NCI-H82 treated with DMSO at 0.1 percent for 48 hours (cell line): ENCODE measurements around the gene RERE.

Source experiments
- DNase-seq: peaks from one replicate; lab custom pipeline; 2025; ENCODE audit not compliant: unreplicated experiment; lab: John Stamatoyannopoulos, UW

The RERE gene

DNA sequence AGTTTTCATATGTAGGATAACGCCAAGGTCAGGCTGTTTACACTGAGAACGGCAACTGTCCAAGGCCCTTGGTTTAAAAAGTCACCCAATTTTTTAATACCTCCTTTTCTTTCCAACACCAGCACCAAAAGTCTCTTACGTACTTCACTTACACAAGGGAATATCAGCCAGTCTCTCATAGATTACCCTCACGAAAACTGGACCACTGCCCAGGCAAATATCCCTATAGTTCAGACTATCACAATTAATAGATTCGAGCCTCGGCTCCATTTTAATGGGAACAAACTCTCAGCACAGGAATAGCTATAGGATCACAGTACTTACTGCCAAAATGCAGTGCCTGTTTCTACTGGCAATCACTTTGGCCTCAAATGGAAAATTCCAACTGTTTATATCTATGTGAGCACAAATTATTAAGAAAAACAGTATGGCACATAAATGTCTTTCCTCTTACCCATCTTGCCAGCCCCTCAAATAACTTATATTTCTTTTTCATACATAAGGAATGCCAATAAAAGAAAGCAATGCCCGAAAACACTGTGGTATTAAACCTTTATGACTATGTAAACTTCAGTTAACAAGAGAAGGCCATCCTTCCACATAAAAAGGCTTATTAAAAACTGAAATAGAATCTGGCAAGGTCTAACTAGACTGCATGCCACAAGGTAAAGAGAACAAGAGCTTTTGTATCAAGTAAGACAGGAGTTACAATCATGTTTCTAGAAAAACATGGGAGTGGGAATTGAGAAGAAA lies 401.7 kb downstream of the RERE start:
- no peak for DNase-seq

DNA sequence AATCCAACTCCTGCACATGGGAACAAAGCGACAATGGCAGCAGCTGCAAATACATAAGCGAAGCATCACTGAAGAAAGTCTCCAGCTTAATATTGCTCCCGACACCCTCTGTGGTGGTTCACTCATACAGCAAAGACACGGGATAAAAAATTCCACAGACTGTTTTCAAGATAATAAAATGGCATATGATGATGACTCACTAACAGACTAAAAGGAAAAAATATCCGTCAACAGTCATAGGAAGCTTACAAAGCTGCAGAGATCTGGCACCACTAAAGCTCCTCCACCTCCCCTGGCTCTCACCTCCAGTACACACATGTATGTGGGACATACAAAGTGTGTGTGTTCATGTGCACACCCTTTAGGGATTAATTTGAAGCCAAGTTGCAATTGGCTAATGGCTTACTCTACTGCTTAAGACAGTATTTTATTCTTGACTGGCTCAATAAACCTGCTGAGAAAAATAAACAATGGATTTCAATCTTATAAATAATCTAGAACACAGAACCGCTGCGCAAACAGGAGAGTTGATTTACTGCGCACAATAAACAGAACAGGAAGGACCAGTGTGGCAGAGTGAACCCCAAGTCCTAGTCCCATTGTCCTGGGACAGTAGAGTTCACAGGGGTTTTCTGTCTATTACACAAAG lies 405.1 kb downstream of the RERE start:
- no peak for DNase-seq

DNA sequence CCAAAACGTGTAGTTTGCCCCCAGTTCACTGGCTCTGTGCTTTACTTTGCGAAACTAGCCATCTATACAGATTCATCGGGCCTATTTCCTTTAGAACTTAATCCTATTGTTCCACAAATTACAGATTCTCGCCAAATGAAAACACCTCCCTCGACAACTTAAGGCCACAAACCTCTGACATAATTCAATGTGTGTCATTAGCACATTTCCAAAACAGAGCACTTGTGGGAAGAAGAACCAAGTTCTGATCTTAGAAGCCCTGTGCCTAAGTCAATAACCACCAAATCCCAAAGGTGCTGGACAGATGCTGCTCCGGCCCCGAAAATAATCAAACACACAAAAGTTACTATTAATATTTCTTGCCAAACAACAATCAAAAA lies 405.6 kb downstream of the RERE start:
- no peak for DNase-seq

DNA sequence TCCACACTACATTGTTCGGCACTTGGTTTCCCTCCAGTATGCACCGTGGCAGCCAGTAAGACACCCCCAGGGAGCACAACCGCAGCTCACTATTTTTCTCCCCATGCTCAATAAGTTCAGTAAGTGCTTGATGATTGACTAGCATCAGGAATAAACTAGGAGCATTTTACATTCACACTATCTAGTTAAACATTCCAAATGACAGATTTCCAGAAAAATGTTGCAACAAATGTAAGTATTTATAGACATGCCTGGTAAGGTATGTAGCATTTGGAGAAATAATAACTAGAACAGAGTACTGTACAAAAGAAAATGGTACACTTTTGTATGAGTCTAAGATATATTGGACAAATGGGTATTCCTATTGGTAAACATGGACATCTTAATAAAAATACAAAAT lies 406.6 kb downstream of the RERE start:
- DNase-seq = no peak

DNA sequence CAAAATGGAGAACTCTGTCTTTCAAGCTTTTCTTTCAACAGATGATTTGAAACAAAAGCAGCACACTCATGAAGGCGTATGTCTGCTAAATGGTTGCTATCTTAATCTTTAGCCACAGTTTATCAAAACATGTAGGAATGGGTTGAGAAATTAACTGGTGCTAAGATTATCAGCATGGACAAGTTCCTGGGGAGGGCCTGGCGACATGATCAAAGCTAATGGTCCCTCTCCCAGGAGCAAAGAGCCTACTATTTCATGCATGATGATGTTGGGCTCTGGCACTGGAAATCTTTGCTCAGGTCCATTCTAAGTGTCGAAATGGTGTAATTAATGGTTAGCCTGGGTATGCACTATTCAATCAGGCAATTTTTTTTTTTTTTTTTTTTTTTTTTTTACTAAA lies 407.8 kb downstream of the RERE start:
- DNase-seq = no peak

DNA sequence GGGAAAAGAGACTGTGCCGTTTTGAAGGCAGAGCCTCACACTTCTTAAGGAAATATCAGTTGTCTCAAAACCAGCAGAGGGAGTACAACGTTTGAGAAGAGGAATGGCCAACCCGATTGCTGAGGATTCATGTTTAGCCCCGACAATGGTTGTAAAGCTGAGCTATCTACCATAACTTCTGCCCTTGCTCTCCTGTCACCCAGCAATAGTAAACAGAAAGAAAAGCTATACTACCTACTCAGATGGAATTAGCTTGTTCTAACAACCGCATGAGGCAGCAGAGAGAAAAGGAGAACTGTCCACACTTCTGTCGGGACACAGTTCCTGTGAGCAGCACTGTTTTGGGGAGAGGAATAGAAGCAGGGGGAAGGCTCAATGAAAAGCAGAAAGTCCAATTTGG lies 408.3 kb downstream of the RERE start:
- DNase-seq = no peak

DNA sequence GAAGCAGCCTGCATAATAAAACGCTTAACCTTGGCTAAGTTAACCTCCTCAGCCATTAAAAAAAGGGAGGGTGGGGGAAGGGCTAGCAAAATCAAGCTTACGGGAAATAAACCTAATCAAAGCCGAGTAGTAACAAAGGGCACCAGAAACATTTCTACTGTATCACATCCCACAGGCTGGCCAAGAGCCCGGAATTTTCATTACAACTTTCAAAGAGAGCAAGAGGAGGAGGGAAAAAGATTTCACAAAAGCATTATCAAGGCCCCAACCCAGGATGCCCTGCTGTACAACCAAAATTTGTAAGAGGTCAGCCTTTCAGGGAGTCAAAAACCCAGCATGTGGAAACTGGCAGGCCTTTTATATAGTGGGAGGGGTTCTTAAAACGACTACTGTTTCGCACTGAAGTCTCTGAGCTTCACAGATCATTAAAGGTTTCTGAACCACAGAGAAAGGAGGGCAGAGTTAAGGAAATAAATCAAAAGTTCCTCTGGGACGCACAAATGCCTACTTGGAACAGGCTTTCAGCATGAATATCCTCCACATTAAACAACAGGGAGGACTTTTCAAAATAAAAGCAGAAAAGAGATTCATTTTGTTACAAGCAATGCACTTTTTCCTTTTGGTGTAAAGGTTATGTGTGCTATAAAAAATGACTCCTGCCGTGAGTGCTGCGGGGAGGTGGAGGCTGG lies 409.1 kb downstream of the RERE start:
- no peak for DNase-seq

DNA sequence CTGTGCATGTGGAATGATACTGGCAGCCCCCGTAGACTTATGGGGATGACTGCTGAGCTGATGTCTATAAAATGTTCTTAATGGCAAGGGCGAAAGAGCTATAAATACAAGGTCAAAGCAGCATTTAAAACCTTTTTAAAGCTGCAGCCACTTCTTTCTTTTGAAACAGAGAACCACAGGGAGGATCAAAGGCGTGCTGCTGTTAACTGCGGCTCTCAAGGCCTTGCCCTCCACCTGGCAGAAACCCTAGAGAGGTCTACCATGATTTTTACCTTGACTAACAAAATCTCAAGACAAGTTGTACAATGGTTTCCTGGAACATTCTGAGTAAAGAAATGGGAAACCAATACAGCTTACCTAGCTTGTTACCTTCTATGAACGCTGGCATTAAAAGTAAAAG lies 409.8 kb downstream of the RERE start:
- DNase-seq = no peak

DNA sequence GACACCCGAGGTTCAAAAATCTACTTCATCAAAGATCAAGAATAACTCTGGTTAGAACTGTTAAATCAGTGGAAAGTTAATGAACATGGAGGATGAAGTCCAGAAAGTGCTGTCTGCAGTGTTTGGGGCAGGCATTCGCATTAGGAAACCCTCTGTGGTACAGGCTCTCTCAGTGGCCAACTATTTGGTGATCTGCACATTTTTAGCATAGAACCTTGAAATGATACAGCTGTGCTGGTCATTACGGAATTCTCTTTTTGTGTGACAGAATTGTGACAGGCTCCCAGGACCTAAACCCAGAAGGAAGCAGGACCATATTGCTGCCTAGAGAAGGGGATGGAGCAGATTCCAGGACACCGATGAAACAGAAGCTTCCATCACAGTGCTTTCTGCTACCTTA lies 410.5 kb downstream of the RERE start:
- no peak for DNase-seq

DNA sequence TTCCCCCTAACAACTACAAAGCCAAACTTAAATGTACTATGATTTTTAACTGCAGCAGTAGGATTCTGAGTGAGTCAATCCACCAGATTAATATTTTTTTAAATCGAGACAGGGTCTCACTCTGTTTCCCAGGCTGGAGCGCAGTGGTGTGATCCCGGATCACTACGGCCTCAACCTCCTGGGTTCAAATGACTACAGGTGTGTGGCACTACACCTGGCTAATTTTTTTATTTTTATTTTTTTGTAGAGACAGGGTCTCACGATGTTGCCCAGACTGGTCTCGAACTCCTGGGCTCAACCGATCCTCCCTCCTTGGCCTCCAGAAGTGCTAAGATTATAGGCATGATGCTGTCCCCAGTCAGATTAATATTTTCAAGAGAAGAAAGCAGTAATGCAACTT lies 411.4 kb downstream of the RERE start:
- DNase-seq = no peak

DNA sequence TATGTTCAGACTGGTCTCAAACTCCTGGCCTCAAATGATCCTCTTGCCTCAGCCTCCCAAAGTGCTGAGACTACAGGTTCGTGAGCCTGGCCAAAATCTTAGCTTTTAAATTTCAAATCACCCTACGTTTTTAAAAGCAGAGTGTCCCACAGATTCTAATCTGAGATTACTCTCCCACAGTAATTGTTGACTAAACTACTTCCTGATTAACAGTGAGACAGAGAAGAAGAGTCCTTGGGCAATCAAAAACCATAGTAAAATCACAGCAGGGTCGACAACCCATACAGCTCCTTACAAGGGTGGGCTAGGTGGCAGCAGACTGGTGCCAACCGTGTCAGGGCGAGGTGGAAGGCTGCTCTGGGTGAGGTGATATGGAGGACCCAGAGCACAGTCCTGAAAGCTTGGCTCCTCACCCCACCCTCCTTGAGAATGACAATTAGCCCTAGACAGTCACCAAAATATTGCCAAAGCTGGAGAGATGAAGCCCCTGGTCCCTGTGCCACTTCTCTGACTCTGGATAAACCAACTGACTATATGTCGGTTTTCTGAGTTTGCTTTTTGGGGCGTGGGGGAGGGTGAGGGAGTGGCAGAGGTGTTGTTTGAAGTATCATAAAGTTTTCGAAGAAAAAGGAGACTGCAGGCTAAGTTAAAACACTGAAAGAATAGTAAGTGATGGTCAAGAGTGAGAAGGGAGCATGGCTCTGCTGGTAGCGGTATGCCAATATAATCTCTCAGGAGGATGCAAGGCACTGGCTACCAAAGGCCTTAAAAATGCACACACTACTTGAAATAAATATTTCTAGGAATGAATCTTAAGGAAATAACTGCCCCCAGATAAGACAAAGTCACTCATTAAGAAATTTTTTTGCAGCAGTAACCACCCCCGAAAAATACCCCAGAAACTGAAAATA lies 412.7 kb downstream of the RERE start:
- no peak for DNase-seq

DNA sequence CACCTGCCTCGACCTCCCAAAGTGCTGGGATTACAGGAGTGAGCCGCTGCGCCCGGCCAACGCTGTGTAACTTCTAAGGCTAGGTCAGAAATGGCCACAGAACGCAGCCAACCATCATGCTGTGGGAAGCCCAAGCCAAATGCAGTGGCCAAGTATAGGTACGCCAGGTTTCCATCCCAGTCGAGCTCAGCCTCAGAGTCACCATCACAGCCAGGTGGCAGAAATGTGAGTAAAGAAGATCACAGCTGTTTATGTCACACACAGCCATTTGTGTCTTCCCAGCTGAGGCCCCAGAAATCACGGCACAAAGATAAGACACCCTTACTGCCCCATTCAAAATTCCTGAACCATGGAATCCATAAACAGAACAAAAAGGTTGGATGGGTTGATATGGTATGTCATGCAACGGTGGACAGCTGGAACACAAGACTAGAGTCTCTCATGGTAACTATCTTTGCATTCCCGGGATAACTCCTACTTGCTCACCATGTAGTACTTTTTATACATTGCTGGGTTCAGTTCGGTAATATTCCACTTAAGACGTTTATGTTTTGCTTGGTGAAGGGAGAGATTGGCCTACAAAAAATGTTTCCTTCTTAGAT lies 415.2 kb downstream of the RERE start:
- DNase-seq = no peak

DNA sequence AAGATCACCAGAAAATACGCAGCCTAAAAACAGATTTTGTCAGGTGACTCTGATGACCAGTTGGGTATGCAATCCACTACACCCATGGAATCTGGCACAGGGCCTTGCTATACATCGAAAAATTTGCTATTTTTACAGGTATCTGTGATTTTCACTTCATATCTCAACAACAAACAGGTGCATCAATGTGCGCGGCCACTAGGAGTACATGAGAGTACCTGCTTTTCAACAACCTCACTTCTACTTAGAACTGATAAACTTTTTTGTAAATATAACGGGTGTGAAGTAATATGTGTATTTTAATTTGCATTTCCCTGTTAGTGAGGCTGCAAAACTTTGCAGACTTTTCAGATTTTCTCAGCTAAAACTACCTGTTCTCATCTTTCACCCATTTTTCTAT lies 418.8 kb downstream of the RERE start:
- no peak for DNase-seq

DNA sequence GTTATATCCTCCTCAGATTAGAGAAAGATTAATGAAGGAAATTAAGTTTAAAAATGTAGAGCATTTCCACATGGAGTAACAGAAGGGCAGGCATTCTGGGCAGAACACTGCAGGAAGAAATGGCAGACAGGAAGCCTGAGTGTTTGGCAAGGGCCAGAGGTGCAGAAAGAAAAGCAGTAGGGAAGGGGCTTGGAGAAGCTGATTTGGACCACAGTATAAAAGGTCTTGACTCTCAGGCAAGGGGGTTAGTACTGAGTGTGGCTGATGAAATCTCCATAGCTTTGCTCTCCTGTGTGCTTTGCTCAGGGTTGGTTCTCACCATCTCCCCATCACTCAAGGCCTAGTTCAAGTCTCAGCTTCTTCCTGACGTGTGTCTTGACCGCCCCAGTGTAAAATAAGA lies 419.4 kb downstream of the RERE start:
- no peak for DNase-seq

DNA sequence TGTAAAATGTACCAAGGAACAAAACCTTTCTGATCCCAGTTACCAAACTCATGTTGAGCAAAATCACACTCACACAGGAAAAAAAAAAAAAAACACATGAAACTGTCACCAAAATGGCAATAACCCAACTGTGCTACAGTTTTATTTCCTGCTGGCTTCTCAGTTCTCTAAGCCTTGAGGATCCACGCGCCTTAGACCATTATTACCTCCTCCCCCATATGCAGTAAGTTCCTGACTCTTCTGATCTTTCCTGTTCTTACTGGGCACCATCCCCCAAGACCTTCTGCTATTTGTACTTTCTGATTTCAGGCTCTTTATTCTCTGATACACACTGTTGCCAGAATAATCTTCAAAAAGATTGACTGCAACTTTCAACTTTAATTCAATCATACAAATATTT lies 419.9 kb downstream of the RERE start:
- DNase-seq = no peak

DNA sequence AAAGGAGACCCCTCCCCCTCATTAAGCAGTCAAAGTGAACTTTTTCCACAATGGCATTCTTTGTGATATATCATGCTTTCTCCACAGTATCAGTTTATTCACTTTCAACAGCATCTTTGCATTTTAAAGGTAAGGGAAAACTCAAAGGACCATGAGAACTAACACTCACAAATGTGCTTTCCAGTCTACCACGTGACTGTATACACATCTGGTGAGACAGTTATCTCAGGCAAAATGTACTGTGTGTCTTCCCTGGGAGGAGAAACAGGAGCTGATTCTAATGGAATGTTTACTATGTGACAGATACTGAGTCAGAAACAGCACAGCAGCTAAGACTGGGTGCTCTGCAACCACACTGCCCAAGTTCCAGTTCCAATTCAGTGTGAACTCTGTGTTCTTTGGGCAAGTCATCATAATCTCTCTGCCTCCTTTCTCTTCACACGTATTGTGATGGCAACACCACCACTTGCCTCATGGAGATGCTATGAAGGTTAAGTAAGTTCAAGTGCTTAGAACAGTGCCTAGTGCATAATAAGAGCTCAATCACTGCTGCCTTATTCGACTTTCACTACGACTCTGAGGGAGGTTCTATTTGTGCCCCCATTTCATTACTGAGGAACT lies 420.5 kb downstream of the RERE start:
- DNase-seq = no peak

DNA sequence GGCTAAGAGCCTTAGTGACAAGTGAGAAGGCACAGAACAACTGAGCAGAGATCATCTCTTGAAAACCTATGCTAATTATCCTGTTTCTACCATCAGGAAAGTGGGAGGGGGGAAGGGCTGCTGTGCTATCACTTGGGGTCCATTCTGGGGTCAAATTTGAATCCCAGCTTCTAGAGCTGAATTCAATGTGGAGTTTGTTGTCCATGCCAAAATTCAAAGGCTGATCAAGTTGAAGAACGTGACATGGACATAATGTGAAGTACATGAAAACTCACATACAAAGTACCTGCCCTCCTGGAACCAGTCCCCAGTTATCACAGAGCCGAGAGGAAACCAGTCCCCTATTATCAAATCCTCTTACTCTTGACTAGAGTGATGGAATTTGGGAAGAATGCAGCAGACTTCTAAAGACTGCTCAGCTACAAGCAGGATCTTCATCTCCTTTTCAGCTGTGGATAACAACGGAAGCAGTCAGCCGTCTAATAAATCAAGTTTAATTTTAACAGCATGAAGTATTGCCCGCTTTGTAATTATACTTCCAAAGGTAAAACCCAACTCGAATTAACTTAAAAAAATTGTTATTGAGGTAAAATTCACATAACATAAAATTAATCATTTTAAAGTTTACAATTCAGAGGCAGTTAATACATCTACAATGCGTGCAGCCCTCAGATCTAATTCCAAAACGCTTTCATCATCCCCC lies 421.2 kb downstream of the RERE start:
- DNase-seq = no peak

DNA sequence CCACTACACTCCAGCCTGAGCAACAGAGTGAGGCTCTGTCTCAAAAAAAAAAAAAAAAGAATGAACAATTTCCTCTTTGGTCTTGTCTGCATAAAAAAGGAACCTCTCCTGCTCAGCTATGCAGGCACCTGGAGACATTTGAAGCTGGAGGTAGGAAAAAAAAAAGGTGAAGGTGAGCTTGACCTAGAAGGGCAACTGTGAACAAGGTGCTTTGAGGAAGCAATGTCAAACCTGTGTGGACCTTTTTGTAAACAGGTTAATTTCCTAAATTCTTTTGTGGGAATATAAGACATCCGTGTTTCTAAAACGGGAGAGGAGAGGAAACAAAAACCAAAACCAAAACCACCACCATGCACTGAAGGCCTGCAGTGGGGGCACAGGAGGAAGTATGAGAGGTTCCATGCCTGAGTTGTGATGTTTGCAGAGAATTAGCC lies 422.0 kb downstream of the RERE start:
- DNase-seq = no peak

DNA sequence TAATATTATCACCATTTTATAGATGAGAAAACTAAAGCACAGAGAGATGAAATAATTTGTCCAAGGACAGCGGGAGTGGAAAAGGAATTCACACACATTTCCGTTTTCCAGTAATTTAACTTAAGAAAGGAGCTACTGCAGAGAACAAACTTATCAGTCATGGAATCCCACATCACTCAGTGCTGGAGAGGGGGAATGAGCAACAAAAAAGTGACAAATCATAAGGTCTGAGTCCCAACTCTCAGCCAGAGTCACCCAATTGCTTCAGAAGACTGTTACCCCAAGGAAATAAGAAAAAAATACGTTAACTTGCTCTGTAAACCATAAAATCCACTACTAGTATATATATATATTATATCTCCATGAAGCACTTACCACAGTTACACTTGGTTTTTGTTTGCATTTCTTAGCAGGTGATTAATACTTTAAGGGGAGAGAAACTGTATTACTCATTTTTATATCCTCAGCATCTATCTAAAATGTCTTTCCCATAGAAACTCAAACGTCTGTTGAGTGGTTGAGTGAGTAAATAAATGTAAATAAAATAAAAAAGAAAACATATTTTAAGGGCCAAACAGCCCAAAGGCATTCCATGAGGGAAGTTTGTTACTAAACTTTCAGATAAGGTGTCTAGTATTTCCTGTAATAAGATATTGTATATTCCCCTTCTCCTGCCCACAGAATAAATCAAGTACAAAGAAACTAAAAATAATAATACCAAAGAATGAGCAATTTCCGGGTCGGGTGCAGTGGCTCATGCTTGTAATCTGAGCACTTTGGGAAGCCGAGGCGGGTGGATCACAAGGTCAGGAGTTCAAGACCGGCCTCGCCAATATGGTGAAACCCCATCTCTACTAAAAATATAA lies 422.8 kb downstream of the RERE start:
- DNase-seq = no peak
